ENCODE measurements around the gene SEZ6. TPM values are rescaled to one million over a fixed set of nuclear protein-coding genes. Genes with fewer than 3 reads are reported as not detected.

Gene SEZ6
- polyA plus RNA-seq, 3 donors, result 0.22 to 0.49 (median 0.48) TPM

GRCh38 chr17:29002811-29003210 lies 3.0 kb downstream of the SEZ6 start:
- no peak for DNase-seq

GRCh38 chr17:29000973-29001372 lies 4.9 kb downstream of the SEZ6 start:
- DNase-seq, result no peak

GRCh38 chr17:28999206-28999605 lies 6.6 kb downstream of the SEZ6 start:
- no peak for DNase-seq

- DNase-seq, result no peak
These were observed 8.0 kb downstream of the SEZ6 start for GRCh38 chr17:28997806-28998205.

- DNase-seq, result no peak
These were observed 9.2 kb downstream of the SEZ6 start for GRCh38 chr17:28996554-28997096.

GRCh38 chr17:28993645-28994426 lies 12.0 kb downstream of the SEZ6 start:
- no peak for DNase-seq

- DNase-seq, result no peak
These were observed 12.9 kb downstream of the SEZ6 start for GRCh38 chr17:28992625-28993600.

GRCh38 chr17:28992185-28992584 lies 13.6 kb downstream of the SEZ6 start:
- DNase-seq, result no peak

- no peak for DNase-seq
These were observed 14.1 kb downstream of the SEZ6 start for GRCh38 chr17:28991779-28992178.

- DNase-seq, result no peak
These were observed 16.8 kb downstream of the SEZ6 start for GRCh38 chr17:28989028-28989427.

GRCh38 chr17:28988475-28988874 lies 17.4 kb downstream of the SEZ6 start:
- DNase-seq, result no peak

- no peak for DNase-seq
These were observed 18.8 kb downstream of the SEZ6 start for GRCh38 chr17:28986714-28987655.

GRCh38 chr17:28985950-28986713 lies 19.7 kb downstream of the SEZ6 start:
- no peak for DNase-seq

- no peak for DNase-seq
These were observed 22.3 kb downstream of the SEZ6 start for GRCh38 chr17:28983286-28984230.

- no peak for DNase-seq
These were observed 23.6 kb downstream of the SEZ6 start for GRCh38 chr17:28982131-28982793.

- DNase-seq, result no peak
These were observed 27.4 kb downstream of the SEZ6 start for GRCh38 chr17:28978356-28978964.

GRCh38 chr17:28977659-28978355 lies 28.0 kb downstream of the SEZ6 start:
- DNase-seq, result no peak

GRCh38 chr17:28975646-28976045 lies 30.2 kb downstream of the SEZ6 start:
- no peak for DNase-seq
